Epithelial cell of proximal tubule (primary cell): ENCODE data around the gene ORMDL2. TPM values are rescaled to one million over a fixed set of nuclear protein-coding genes. Genes with fewer than 3 reads are reported as not detected.

Source experiments
- DNase-seq: peaks from one replicate; pipeline ENCODE4 v3.0.0-alpha.2; 2011; ENCODE audit warnings: low read depth
- H3K4me3 ChIP-seq: 2 replicates; pipeline ENCODE4 v1.5.1; 2011; ENCODE audit warnings: low read depth, mild to moderate bottlenecking, low read length
- total RNA-seq: library from RNA; depleted of rRNA; stranded (reverse); fragments of >200 nt; gene quantifications from 2 replicates; pipeline ENCODE4 v1.2.3, GENCODE V29; 2015
- TF ChIP-seq, protein P1 (sequence below): conservative IDR thresholded peaks from 2 replicates; pipeline ENCODE4 v1.5.1; 2012; ENCODE audit warnings: low read depth, mild to moderate bottlenecking, low read length

The ORMDL2 gene
- total RNA-seq, 1 donor from 2014 or later = 40.5 TPM

DNA sequence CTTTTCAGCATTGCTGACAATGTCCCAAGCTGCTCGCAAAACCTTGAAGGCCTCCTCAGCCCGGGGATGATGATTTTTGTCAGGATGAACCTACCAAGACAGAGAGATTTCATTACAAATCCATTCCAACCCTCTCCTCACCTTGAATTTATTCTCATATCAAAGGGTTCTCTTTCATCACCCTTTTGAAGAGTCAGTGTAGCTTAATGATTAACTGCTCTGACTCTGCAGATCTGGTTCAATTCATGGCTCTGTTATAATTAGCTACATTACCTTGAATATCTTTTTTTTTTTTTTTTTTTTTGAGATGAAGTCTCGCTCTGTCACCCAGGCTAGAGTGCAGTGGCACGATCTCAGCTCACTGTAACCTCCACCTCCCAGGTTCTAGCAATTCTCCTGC is 5.6 kb downstream of the ORMDL2 start:
- TF ChIP-seq, protein P1, sequence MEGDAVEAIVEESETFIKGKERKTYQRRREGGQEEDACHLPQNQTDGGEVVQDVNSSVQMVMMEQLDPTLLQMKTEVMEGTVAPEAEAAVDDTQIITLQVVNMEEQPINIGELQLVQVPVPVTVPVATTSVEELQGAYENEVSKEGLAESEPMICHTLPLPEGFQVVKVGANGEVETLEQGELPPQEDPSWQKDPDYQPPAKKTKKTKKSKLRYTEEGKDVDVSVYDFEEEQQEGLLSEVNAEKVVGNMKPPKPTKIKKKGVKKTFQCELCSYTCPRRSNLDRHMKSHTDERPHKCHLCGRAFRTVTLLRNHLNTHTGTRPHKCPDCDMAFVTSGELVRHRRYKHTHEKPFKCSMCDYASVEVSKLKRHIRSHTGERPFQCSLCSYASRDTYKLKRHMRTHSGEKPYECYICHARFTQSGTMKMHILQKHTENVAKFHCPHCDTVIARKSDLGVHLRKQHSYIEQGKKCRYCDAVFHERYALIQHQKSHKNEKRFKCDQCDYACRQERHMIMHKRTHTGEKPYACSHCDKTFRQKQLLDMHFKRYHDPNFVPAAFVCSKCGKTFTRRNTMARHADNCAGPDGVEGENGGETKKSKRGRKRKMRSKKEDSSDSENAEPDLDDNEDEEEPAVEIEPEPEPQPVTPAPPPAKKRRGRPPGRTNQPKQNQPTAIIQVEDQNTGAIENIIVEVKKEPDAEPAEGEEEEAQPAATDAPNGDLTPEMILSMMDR = no peak
- no peak for DNase-seq

DNA sequence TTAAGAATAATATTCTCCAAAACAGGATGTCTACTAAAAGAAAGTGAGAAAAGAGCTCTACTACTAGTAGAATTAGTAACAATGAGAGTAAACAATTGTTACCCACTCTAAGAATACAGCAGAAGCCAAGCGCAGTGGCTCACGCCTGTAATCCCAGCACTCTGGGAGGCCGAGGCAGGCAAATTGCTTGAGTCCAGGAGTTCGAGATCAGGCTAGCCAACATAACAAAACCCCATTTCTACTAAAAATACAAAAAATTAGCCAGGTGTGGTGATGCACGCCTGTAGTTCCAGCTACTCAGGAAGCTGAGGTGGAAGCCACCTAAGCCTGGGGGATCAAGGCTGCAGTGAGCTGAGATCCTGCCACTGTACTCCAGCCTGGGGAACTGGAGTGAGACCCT is 6.9 kb downstream of the ORMDL2 start:
- no peak for DNase-seq
- TF ChIP-seq, protein P1 = no peak
- H3K4me3 ChIP-seq = no peak overlapping the region

More for the DNA sequence above, 5.6 kb downstream of the ORMDL2 start:
- H3K4me3 ChIP-seq = no peak overlapping the region

DNA sequence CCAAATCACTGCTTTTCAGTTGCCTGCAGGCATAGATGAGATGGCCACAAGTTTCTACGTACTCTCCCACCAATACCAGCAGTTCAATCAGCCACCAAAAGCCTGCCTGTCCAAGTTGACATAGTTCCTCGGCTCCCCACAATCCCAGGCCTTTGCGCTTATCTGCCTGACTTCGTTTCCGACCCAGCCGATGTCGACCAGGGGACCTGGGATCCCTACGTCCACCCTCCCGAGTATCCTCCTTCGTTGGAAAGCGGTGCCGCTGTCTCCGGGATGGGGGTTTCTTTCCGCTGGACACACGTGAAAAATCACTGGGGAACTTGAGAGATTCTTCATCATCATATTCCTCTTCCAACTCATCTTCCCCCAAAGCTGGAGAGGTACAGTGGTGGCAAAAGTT is 10.0 kb downstream of the ORMDL2 start:
- TF ChIP-seq, protein P1 = no peak
- no peak for DNase-seq
- peak overlapping the region; percentile 42 for H3K4me3 ChIP-seq

DNA sequence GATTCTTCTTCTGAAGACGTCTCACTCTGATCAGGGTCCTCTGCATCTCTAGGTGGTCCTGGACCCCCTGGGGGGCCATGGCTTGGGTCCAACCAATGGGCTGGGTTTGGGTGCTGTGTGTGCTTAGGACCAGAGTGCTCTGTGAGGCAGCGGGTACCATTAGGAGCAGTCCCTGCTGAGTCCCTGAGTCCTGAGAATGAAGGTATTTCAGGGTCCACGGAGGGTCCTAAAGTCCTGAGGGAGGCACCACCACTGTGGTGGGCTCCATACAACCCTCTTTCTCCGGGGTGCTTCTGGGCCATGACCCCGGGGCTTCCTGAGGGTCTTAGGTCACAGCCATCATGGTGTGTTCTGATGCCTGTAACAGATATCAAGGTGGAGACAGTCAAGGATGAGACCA is 10.5 kb downstream of the ORMDL2 start:
- TF ChIP-seq, protein P1 = no peak
- peak overlapping the region; percentile 97 for H3K4me3 ChIP-seq

DNA sequence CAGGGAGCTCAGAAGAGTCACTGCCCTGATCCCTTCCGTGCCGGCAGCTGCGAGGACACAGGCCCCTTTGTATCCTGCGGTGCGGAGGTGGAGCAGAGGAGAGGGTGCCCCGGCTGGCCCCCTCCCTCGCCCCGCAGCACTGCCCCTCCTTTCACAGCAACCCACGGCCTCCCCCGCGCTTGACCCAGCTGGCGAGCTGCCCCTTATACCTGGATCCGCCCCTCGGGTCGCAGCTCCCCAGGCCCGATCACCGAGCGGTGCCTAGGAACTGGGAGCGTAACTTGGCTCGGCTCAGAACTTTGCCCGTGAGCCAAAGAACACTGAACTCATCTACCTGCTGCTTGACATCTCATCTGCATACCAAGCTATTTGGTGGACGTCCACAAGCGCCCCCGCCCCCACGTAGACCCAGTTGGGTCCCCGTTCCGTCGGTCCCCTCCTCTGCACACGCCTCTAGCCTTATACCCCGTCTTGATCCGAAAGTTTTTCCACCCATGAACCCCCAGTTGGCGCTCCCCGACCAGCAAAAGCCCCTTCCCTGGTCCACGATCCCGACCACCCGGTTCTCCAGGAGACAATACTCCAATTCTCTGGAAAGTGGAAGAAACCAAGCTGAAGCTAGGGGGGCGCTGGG is 12.2 kb downstream of the ORMDL2 start:
- TF ChIP-seq, protein P1 = no peak
- no peak for DNase-seq
- H3K4me3 ChIP-seq = peak overlapping the region; percentile 97

More for the DNA sequence above, 10.5 kb downstream of the ORMDL2 start:
- no peak for DNase-seq

DNA sequence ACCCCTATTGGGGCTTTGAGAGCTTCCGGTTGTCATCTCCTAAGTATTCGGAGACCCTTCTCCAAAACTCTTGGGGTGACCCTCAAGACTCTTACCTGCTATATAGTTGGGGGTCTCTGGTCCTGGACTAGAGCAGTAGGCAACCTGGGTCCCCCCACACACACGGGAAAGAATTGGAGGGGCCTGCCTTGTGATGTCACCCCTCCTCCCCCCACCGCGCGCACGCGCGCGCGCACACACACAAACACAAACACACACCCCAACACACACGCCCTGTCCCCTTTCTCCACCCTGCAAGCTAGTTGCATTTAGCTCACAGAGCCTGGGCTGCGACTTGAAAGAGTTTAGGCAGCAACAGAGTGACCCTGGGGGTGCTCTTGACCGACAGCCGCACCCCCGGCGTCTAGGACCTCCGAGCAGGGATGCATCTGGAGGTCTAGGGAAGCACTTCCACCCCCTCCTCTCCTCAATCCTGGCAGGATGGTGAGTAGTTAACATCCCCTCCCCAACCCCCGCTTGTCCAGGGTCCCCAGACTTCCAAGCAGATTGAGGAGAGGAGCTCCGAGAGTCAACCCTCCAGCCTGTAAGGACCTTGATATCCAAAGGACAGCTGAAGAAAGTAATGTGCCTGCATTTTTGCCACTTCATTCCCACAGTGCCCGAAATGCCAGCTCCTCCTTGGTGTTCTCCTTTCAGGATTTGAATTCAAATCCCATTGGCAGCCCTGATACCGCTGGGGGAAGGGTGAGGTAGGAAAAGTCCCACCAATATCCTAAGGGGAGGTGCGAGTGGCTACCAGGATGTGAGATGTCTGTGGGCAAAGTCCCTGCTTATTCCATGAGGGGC is 13.0 kb downstream of the ORMDL2 start:
- TF ChIP-seq, protein P1 = no peak
- H3K4me3 ChIP-seq = peak overlapping the region; percentile 97
- no peak for DNase-seq
